ENCODE data around the gene SPATA17. TPM values are rescaled to one million over a fixed set of nuclear protein-coding genes. Genes with fewer than 3 reads are reported as not detected.

Gene SPATA17
- total and polyA plus RNA-seq, 2 of the 8 experiments (the other 6 are each of a cell fraction or from before 2014, with no cell fraction given), result 0.17 to 0.48 TPM

- no peak for TF ChIP-seq TEAD4 (IDR thresholded peaks at IDR 0.05; ENCODE audit: low read depth, low read length)
- no peak for TF ChIP-seq MAFK (IDR thresholded peaks at IDR 0.05; ENCODE audit: low read depth, low read length)
- no peak for TF ChIP-seq NANOG (IDR thresholded peaks at IDR 0.05; ENCODE audit: insufficient read depth, low read depth, low read length, poor library complexity, severe bottlenecking)
These were observed 240.8 kb downstream of the SPATA17 start (continued) for GRCh38 chr1:217871955-217872354.

Data from H1 (cell line).